ENCODE results near the gene MLEC.

The MLEC gene

GRCh38 chr12:120713861-120714482 is 27.0 kb downstream of the MLEC start:
- no peak for TF ChIP-seq TAF1 (IDR thresholded peaks at IDR 0.05; ENCODE audit: low read depth, low read length)
- TF ChIP-seq SPI1 (IDR thresholded peaks at IDR 0.05; ENCODE audit: low read depth, low read length), result no peak
- no peak for TF ChIP-seq POLR2AphosphoS5 (IDR thresholded peaks at IDR 0.05; ENCODE audit: low read depth, low read length)
- TF ChIP-seq POLR2A (IDR thresholded peaks at IDR 0.05; ENCODE audit: low read depth, low read length), result no peak
- TF ChIP-seq PAX5 (IDR thresholded peaks at IDR 0.05; ENCODE audit: insufficient read depth, low read length, severe bottlenecking), result no peak
- no peak for TF ChIP-seq POU2F2 (IDR thresholded peaks at IDR 0.05; ENCODE audit: low read depth, low read length)
- peak; percentile 50 for DNase-seq (ENCODE audit: insufficient read length, low spot score)
- peak; percentile 86 for FAIRE-seq

GRCh38 chr12:120718055-120718454 is 31.1 kb downstream of the MLEC start:
- no peak for FAIRE-seq
- TF ChIP-seq POU2F2 (IDR thresholded peaks at IDR 0.05; ENCODE audit: low read depth, low read length) (no peak), POLR2A (IDR thresholded peaks at IDR 0.05; ENCODE audit: low read depth, low read length) (no peak), TAF1 (IDR thresholded peaks at IDR 0.05; ENCODE audit: low read depth, low read length) (no peak), SPI1 (IDR thresholded peaks at IDR 0.05; ENCODE audit: low read depth, low read length) (no peak), POLR2AphosphoS5 (IDR thresholded peaks at IDR 0.05; ENCODE audit: low read depth, low read length) (no peak)
- DNase-seq (ENCODE audit: insufficient read length, low spot score), result no peak

GRCh38 chr12:120719072-120719471 is 32.1 kb downstream of the MLEC start:
- DNase-seq (ENCODE audit: insufficient read length, low spot score), result no peak
- no peak for FAIRE-seq
- no peak for TF ChIP-seq POU2F2 (IDR thresholded peaks at IDR 0.05; ENCODE audit: low read depth, low read length)
- TF ChIP-seq SPI1 (IDR thresholded peaks at IDR 0.05; ENCODE audit: low read depth, low read length), result no peak
- TF ChIP-seq POLR2AphosphoS5 (IDR thresholded peaks at IDR 0.05; ENCODE audit: low read depth, low read length), result no peak
- no peak for TF ChIP-seq TAF1 (IDR thresholded peaks at IDR 0.05; ENCODE audit: low read depth, low read length)
- TF ChIP-seq PAX5 (IDR thresholded peaks at IDR 0.05; ENCODE audit: insufficient read depth, low read length, severe bottlenecking), result no peak
- TF ChIP-seq POLR2A (IDR thresholded peaks at IDR 0.05; ENCODE audit: low read depth, low read length), result no peak

GRCh38 chr12:120719496-120720233 is 32.7 kb downstream of the MLEC start:
- DNase-seq (ENCODE audit: insufficient read length, low spot score) (no peak), FAIRE-seq (no peak)
- TF ChIP-seq POLR2AphosphoS5 (IDR thresholded peaks at IDR 0.05; ENCODE audit: low read depth, low read length) (no peak), TAF1 (IDR thresholded peaks at IDR 0.05; ENCODE audit: low read depth, low read length) (no peak), POU2F2 (IDR thresholded peaks at IDR 0.05; ENCODE audit: low read depth, low read length) (no peak), POLR2A (IDR thresholded peaks at IDR 0.05; ENCODE audit: low read depth, low read length) (no peak), SPI1 (IDR thresholded peaks at IDR 0.05; ENCODE audit: low read depth, low read length) (no peak), PAX5 (IDR thresholded peaks at IDR 0.05; ENCODE audit: insufficient read depth, low read length, severe bottlenecking) (no peak)

GRCh38 chr12:120720234-120720986 is 33.5 kb downstream of the MLEC start:
- no peak for DNase-seq (ENCODE audit: insufficient read length, low spot score)
- no peak for FAIRE-seq
- TF ChIP-seq POLR2A (IDR thresholded peaks at IDR 0.05; ENCODE audit: low read depth, low read length), result no peak
- TF ChIP-seq POU2F2 (IDR thresholded peaks at IDR 0.05; ENCODE audit: low read depth, low read length), result no peak
- no peak for TF ChIP-seq TAF1 (IDR thresholded peaks at IDR 0.05; ENCODE audit: low read depth, low read length)
- TF ChIP-seq POLR2AphosphoS5 (IDR thresholded peaks at IDR 0.05; ENCODE audit: low read depth, low read length), result no peak
- no peak for TF ChIP-seq PAX5 (IDR thresholded peaks at IDR 0.05; ENCODE audit: insufficient read depth, low read length, severe bottlenecking)
- TF ChIP-seq SPI1 (IDR thresholded peaks at IDR 0.05; ENCODE audit: low read depth, low read length), result no peak

- TF ChIP-seq POLR2AphosphoS5 (IDR thresholded peaks at IDR 0.05; ENCODE audit: low read depth, low read length) (no peak), POU2F2 (IDR thresholded peaks at IDR 0.05; ENCODE audit: low read depth, low read length) (no peak), POLR2A (IDR thresholded peaks at IDR 0.05; ENCODE audit: low read depth, low read length) (no peak), SPI1 (IDR thresholded peaks at IDR 0.05; ENCODE audit: low read depth, low read length) (no peak), TAF1 (IDR thresholded peaks at IDR 0.05; ENCODE audit: low read depth, low read length) (no peak), PAX5 (IDR thresholded peaks at IDR 0.05; ENCODE audit: insufficient read depth, low read length, severe bottlenecking) (no peak)
- no peak for FAIRE-seq
- DNase-seq (ENCODE audit: insufficient read length, low spot score), result no peak
Observed at GRCh38 chr12:120720987-120721801, 34.2 kb downstream of the MLEC start.

- TF ChIP-seq POLR2AphosphoS5 (IDR thresholded peaks at IDR 0.05; ENCODE audit: low read depth, low read length), result no peak
- TF ChIP-seq PAX5 (IDR thresholded peaks at IDR 0.05; ENCODE audit: insufficient read depth, low read length, severe bottlenecking), result no peak
- DNase-seq (ENCODE audit: insufficient read length, low spot score) (no peak), FAIRE-seq (peak; percentile 43)
Observed at GRCh38 chr12:120721866-120722265, 34.9 kb downstream of the MLEC start.

GRCh38 chr12:120722784-120723183 is 35.8 kb downstream of the MLEC start:
- no peak for FAIRE-seq
- TF ChIP-seq POLR2A (IDR thresholded peaks at IDR 0.05; ENCODE audit: low read depth, low read length) (no peak), POLR2AphosphoS5 (IDR thresholded peaks at IDR 0.05; ENCODE audit: low read depth, low read length) (no peak), PAX5 (IDR thresholded peaks at IDR 0.05; ENCODE audit: insufficient read depth, low read length, severe bottlenecking) (no peak), TAF1 (IDR thresholded peaks at IDR 0.05; ENCODE audit: low read depth, low read length) (no peak)
- DNase-seq (ENCODE audit: insufficient read length, low spot score), result no peak

GRCh38 chr12:120724720-120725119 is 37.8 kb downstream of the MLEC start:
- DNase-seq (ENCODE audit: insufficient read length, low spot score) (no peak), FAIRE-seq (no peak)
- TF ChIP-seq SPI1 (IDR thresholded peaks at IDR 0.05; ENCODE audit: low read depth, low read length) (no peak), POLR2AphosphoS5 (IDR thresholded peaks at IDR 0.05; ENCODE audit: low read depth, low read length) (no peak), PAX5 (IDR thresholded peaks at IDR 0.05; ENCODE audit: insufficient read depth, low read length, severe bottlenecking) (no peak), POLR2A (IDR thresholded peaks at IDR 0.05; ENCODE audit: low read depth, low read length) (no peak), TAF1 (IDR thresholded peaks at IDR 0.05; ENCODE audit: low read depth, low read length) (no peak), POU2F2 (IDR thresholded peaks at IDR 0.05; ENCODE audit: low read depth, low read length) (no peak)
